Measurements from ENCODE around the gene KCNH8.

- TF ChIP-seq CTCF (IDR thresholded peaks at IDR 0.05; ENCODE audit: low read depth, low read length) (no peak), EZH2phosphoT487 (IDR thresholded peaks at IDR 0.05; ENCODE audit: low read depth) (no peak)
Measured at GRCh38 chr3:19342389-19342788, 194.1 kb downstream of the KCNH8 start.

Measured in OCI-LY3 (cell line).